CD14-positive monocyte (primary cell): ENCODE measurements around the gene C19orf85. TPM values are rescaled to one million over a fixed set of nuclear protein-coding genes. Genes with fewer than 3 reads are reported as not detected.

Experiments used
- DNase-seq, 3 donors: peaks; one replicate each; pipeline ENCODE4 v3.0.0-alpha.2; 2011 to 2022
- H2AFZ ChIP-seq: 2 replicates; pipeline ENCODE4 v1.6.0; 2012; ENCODE audit warnings: mild to moderate bottlenecking, low read depth, low read length, inconsistent platforms; ENCODE audit not compliant: insufficient read depth, poor library complexity, severe bottlenecking
- H3K27ac ChIP-seq, 2 donors: 1 replicate in 1 of 2; 2 replicates in 1 of 2; pipeline ENCODE4 v1.5.1; 2012 to 2013; ENCODE audit warnings: low read length in 2 of 2, control low read depth in 1 of 2, inconsistent platforms in 1 of 2, low read depth in 1 of 2, mild to moderate bottlenecking in 1 of 2
- H3K27me3 ChIP-seq, 2 donors: one replicate each; pipeline versions ENCODE4 v1.6.0 to v1.6.1; 2011 to 2013; ENCODE audit warnings: low read length in 2 of 2; ENCODE audit not compliant: control insufficient read depth in 2 of 2, insufficient read depth in 2 of 2
- H3K36me3 ChIP-seq, 2 donors: replicated peaks in 1 of 2; 1 replicate in 1 of 2; 2 replicates in 1 of 2; pipeline versions ENCODE4 v1.5.1 to v1.6.1; 2012 to 2013; ENCODE audit warnings: low read length in 2 of 2, control low read depth in 1 of 2, inconsistent platforms in 1 of 2, mild to moderate bottlenecking in 1 of 2; ENCODE audit not compliant: insufficient read depth in 2 of 2, control insufficient read depth in 1 of 2
- H3K4me1 ChIP-seq, 2 donors: 1 replicate in 1 of 2; 2 replicates in 1 of 2; pipeline versions ENCODE4 v1.5.1 to v1.6.1; 2012 to 2013; ENCODE audit warnings: low read length in 2 of 2, control low read depth in 1 of 2, inconsistent platforms in 1 of 2, mild to moderate bottlenecking in 1 of 2, moderate library complexity in 1 of 2; ENCODE audit not compliant: insufficient read depth in 2 of 2, control insufficient read depth in 1 of 2
- H3K4me2 ChIP-seq: replicated peaks from 2 replicates; pipeline ENCODE3; 2012; ENCODE audit warnings: low read length, moderate library complexity, mild to moderate bottlenecking; ENCODE audit not compliant: poor library complexity, severe bottlenecking; ENCODE audit errors: extremely low read depth
- H3K4me3 ChIP-seq, 3 experiments: fragments of 200-600 bp in 1 of 3; sonication (generic) in 1 of 3; replicated peaks in 1 of 3; 1 replicate in 2 of 3; 2 replicates in 1 of 3; pipeline ENCODE4 v1.5.1; 2011 to 2013; ENCODE audit warnings: low read length in 3 of 3, mild to moderate bottlenecking in 3 of 3, control low read depth in 2 of 3, low read depth in 2 of 3, inconsistent platforms in 1 of 3, moderate library complexity in 1 of 3
- H3K79me2 ChIP-seq: 2 replicates; pipeline ENCODE4 v1.6.0; 2012; ENCODE audit warnings: mild to moderate bottlenecking, control low read depth, inconsistent platforms, low read length, moderate library complexity; ENCODE audit not compliant: insufficient read depth
- H3K9ac ChIP-seq: 2 replicates; pipeline ENCODE4 v1.6.0; 2017; ENCODE audit warnings: low read length, mild to moderate bottlenecking; ENCODE audit not compliant: insufficient read depth, poor library complexity, severe bottlenecking
- H3K9me3 ChIP-seq, 2 donors: replicated peaks in 1 of 2; 1 replicate in 1 of 2; 2 replicates in 1 of 2; pipeline versions ENCODE4 v1.5.1 to v1.6.1; 2012 to 2013; ENCODE audit warnings: low read length in 2 of 2, control low read depth in 1 of 2; ENCODE audit not compliant: control insufficient read depth in 1 of 2, insufficient read depth in 1 of 2
- H4K20me1 ChIP-seq: 2 replicates; pipeline ENCODE4 v1.6.0; 2012; ENCODE audit warnings: mild to moderate bottlenecking, low read length, control low read depth, moderate library complexity; ENCODE audit not compliant: insufficient read depth
- H3K27ac Mint-ChIP-seq, 7 donors: one replicate each; pipeline ENCODE4 v1.8.0; 2020; ENCODE audit warnings: mild to moderate bottlenecking in 7 of 7, mixed read lengths in 7 of 7, moderate library complexity in 6 of 7, inconsistent platforms in 2 of 7
- H3K27me3 Mint-ChIP-seq, 3 donors: one replicate each; pipeline ENCODE4 v1.8.0; 2021 to 2022; ENCODE audit warnings: low read depth in 3 of 3, mild to moderate bottlenecking in 3 of 3, mixed read lengths in 3 of 3, moderate library complexity in 3 of 3, inconsistent platforms in 1 of 3
- H3K36me3 Mint-ChIP-seq, 2 donors: one replicate each; pipeline ENCODE4 v1.8.0; 2020; ENCODE audit warnings: mixed read lengths in 2 of 2, inconsistent platforms in 1 of 2, mild to moderate bottlenecking in 1 of 2
- H3K4me1 Mint-ChIP-seq: one replicate; pipeline ENCODE4 v1.8.0; 2020; ENCODE audit warnings: mild to moderate bottlenecking, mixed read lengths
- H3K4me3 Mint-ChIP-seq, 2 donors: one replicate each; pipeline ENCODE4 v1.8.0; 2020; ENCODE audit warnings: mild to moderate bottlenecking in 2 of 2, mixed read lengths in 2 of 2, moderate library complexity in 1 of 2
- H3K9me3 Mint-ChIP-seq, 7 donors: one replicate each; pipeline ENCODE4 v1.8.0; 2020 to 2022; ENCODE audit warnings: mixed read lengths in 7 of 7, mild to moderate bottlenecking in 6 of 7, moderate library complexity in 6 of 7, inconsistent platforms in 2 of 7
- CTCF ChIP-seq: fragments of 200-600 bp; IDR thresholded peaks from one replicate; pipeline ENCODE4 v1.8.0; 2022; ENCODE audit warnings: antibody characterized with exemption, mild to moderate bottlenecking
- WGBS: methylation state at CpG from one replicate; pipeline ENCODE4 v1.1.5; 2013; ENCODE audit warnings: missing lambda C conversion rate; ENCODE audit not compliant: insufficient coverage; 5-methylcytosine and 5-hydroxymethylcytosine counted together
- intact Hi-C, 2 donors: fragments of 100-400 bp; cut with micrococcal nuclease; formaldehyde crosslinking; loops; one replicate each; pipeline versions ENCODE4 v1.15.0 to v1.15.1; 2023
- polyA plus RNA-seq, 3 donors: library from polyadenylated mRNA; depleted of rRNA in 1 of 3; unstranded in 2 of 3; stranded (reverse) in 1 of 3; fragments of 300-500 nt in 2 of 3; fragments of >200 nt in 1 of 3; fragmentation: Illumina TruSeq in 2 of 3; gene quantifications; 1 replicate in 2 of 3; 2 replicates in 1 of 3; pipeline ENCODE4 v1.2.3, GENCODE V29; 2012 to 2021

Gene C19orf85
- polyA plus RNA-seq, 3 donors: not detected

- Mint-ChIP-seq H3K27me3 (peaks cover 5 to 11% (median 7%) of the 10 kb centered on the region in 3 donors), H3K27ac (no peak overlapping the region), H3K9me3 (peaks cover 0 to 2% (median 0%) of the 10 kb centered on the region in 7 donors), H3K4me1 (peaks cover 8% of the 10 kb centered on the region), H3K4me3 (no peak overlapping the region), H3K36me3 (no peaks in the 10 kb centered on the region)
- intact Hi-C loops: loop anchor here (5.0 kb wide), 1 partner anchor 36 kb away; no protein-coding TSS in a partner anchor
- Histone ChIP-seq H2AFZ (no peak overlapping the region), H3K4me3 (no peak overlapping the region), H3K4me2 (no peak overlapping the region), H3K27me3 (no peaks in the 10 kb centered on the region), H3K9ac (no peak overlapping the region), H3K9me3 (no peaks in the 10 kb centered on the region), H4K20me1 (no peaks in the 10 kb centered on the region), H3K27ac (no peak overlapping the region), H3K79me2 (no peaks in the 10 kb centered on the region), H3K4me1 (peaks cover 7 to 13% of the 10 kb centered on the region in 2 donors), H3K36me3 (no peaks in the 10 kb centered on the region)
- DNase-seq: no peak
- WGBS: 96% methylated on average over 3 of the region's 4 CpGs
- TF ChIP-seq CTCF: no peak
These were observed 1.7 kb upstream of the C19orf85 start for GRCh38 chr19:55466241-55466614.

- Mint-ChIP-seq H3K9me3 (no peaks in the 10 kb centered on the region), H3K4me3 (no peak overlapping the region), H3K36me3 (no peaks in the 10 kb centered on the region), H3K27me3 (peaks cover 5 to 10% (median 5%) of the 10 kb centered on the region in 3 donors), H3K27ac (peak overlapping the region in 1 of 7 donors; percentile 1), H3K4me1 (peaks cover 11% of the 10 kb centered on the region)
- 91% methylated on average over 6 of the region's 11 CpGs for WGBS
- no peaks in the 10 kb centered on the region for H3K79me2 ChIP-seq
- no peak overlapping the region for H3K4me2 ChIP-seq
- no peaks in the 10 kb centered on the region for H3K27me3 ChIP-seq
- DNase-seq: no peak
- no peaks in the 10 kb centered on the region for H3K36me3 ChIP-seq
- no peak overlapping the region for H3K4me3 ChIP-seq
- no peak overlapping the region for H2AFZ ChIP-seq
- H3K9me3 ChIP-seq: no peaks in the 10 kb centered on the region
- no peak overlapping the region for H3K27ac ChIP-seq
- peaks cover 13 to 19% of the 10 kb centered on the region in 2 donors for H3K4me1 ChIP-seq
- intact Hi-C loops: loop anchor here (5.0 kb wide), 1 partner anchor 37 kb away; no protein-coding TSS in a partner anchor
- TF ChIP-seq CTCF: no peak
- H3K9ac ChIP-seq: no peak overlapping the region
- H4K20me1 ChIP-seq: no peaks in the 10 kb centered on the region
These were observed 1.1 kb upstream of the C19orf85 start for GRCh38 chr19:55465460-55466240.
